HG03565 (cell line): ENCODE data around the gene TMEM273.

Source experiments
- ATAC-seq: cut with Tn5 transposase; IDR thresholded peaks from one replicate; pipeline ENCODE4 v1.9.1; 2021; ENCODE audit warnings: mild to moderate bottlenecking, moderate library complexity; ENCODE audit not compliant: unreplicated experiment

TMEM273 gene

GRCh38 chr10:49177391-49178355 lies 10.5 kb downstream of the TMEM273 start:
- ATAC-seq = peak; percentile 82

- no peak for ATAC-seq
Observed at GRCh38 chr10:49176310-49177268, 11.6 kb downstream of the TMEM273 start.

GRCh38 chr10:49175587-49176309 lies 12.4 kb downstream of the TMEM273 start:
- no peak for ATAC-seq

GRCh38 chr10:49174926-49175500 lies 13.2 kb downstream of the TMEM273 start:
- ATAC-seq = no peak

GRCh38 chr10:49174261-49174925 lies 13.8 kb downstream of the TMEM273 start:
- ATAC-seq = no peak

- ATAC-seq = no peak
Observed at GRCh38 chr10:49173853-49174252, 14.3 kb downstream of the TMEM273 start.

GRCh38 chr10:49173201-49173772 lies 14.9 kb downstream of the TMEM273 start:
- no peak for ATAC-seq

GRCh38 chr10:49172777-49173132 lies 15.4 kb downstream of the TMEM273 start:
- ATAC-seq = no peak

GRCh38 chr10:49172061-49172776 lies 16.0 kb downstream of the TMEM273 start:
- ATAC-seq = no peak

- no peak for ATAC-seq
Observed at GRCh38 chr10:49171326-49172060, 16.7 kb downstream of the TMEM273 start.

GRCh38 chr10:49170632-49171325 lies 17.4 kb downstream of the TMEM273 start:
- no peak for ATAC-seq

GRCh38 chr10:49169776-49170175 lies 18.4 kb downstream of the TMEM273 start:
- ATAC-seq = no peak

GRCh38 chr10:49168831-49169500 lies 19.2 kb downstream of the TMEM273 start:
- ATAC-seq = no peak

GRCh38 chr10:49168171-49168540 lies 20.0 kb downstream of the TMEM273 start:
- no peak for ATAC-seq

- ATAC-seq = no peak
Observed at GRCh38 chr10:49167425-49168170, 20.6 kb downstream of the TMEM273 start.
